Measurements from ENCODE around the gene ATF2. TPM values are rescaled to one million over a fixed set of nuclear protein-coding genes. Genes with fewer than 3 reads are reported as not detected.
A peak's percentile ranks its signal among the peaks of the same experiment; 100 is the strongest.

Gene ATF2
- total and polyA plus RNA-seq, 2 of the 13 experiments (the other 11 are each of a cell fraction or from before 2014, with no cell fraction given) = 91.6 to 95.1 TPM

DNA sequence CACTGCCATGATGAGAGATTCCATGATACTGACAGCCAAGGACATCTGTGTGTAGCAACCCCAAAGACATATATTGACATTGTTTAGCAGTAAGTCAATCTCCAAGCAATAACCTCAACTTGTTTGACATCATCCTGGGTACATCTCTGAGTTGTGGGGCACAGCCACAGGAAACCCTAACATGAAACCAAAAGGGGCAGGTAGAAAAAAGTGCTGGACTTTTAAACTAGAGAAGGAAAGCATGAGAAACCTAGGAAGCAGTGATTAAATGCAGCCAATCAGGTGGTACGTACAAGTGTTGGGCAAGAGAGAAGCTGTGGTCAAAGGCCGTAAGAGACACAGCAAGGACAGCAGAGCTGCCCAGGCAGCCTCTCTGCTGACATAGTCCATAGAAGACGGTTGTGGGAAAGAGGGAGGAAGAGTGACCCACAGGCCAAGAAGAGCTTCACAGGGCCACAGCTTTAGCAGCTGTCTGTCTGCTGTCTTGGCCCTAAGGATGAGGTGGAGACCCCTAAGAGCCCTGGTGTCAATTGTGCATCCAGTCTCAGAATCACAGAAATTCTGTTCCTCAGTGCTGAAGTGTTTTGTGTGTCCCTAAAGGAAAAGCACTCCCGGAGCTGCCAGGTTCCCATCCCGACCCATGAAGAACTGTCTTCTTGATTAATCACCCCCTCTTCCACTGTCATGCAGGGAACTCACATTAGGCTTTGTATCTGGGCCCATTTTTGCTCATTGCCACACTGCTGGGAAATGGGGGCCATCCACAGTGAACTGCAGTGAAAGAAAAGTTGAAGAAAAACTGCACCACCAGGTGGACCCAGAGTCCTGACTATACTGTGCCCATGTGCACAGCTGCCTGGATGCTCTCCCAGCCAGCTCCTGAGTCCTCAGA is 137.4 kb downstream of the ATF2 start (continued):
- no peak for TF ChIP-seq ZNF713 (CRISPR knock-in tag; IDR thresholded peaks at IDR 0.05)
- TF ChIP-seq CEBPB (IDR thresholded peaks at IDR 0.05; ENCODE audit: borderline replicate concordance, low read depth, low read length) = peak; percentile 88; the same call in 1 of the 2 replicates
- peak; percentile 45 for TF ChIP-seq IRF2 (CRISPR knock-in tag; IDR thresholded peaks at IDR 0.05)
- peak; percentile 58; the same call in 1 of the 2 replicates for TF ChIP-seq KDM5B (CRISPR knock-in tag; IDR thresholded peaks at IDR 0.05; ENCODE audit: borderline replicate concordance)
- 0 out of 2 replicates have a peak, but pooled peaks have one; percentile 31 for TF ChIP-seq TRIM24 (CRISPR knock-in tag; IDR thresholded peaks at IDR 0.05)
- TF ChIP-seq ZNF230 (CRISPR knock-in tag; IDR thresholded peaks at IDR 0.05) = 0 out of 2 replicates have a peak, but pooled peaks have one; percentile 32
- no peak for TF ChIP-seq HHEX (CRISPR knock-in tag; IDR thresholded peaks at IDR 0.05)
- TF ChIP-seq, protein P1, sequence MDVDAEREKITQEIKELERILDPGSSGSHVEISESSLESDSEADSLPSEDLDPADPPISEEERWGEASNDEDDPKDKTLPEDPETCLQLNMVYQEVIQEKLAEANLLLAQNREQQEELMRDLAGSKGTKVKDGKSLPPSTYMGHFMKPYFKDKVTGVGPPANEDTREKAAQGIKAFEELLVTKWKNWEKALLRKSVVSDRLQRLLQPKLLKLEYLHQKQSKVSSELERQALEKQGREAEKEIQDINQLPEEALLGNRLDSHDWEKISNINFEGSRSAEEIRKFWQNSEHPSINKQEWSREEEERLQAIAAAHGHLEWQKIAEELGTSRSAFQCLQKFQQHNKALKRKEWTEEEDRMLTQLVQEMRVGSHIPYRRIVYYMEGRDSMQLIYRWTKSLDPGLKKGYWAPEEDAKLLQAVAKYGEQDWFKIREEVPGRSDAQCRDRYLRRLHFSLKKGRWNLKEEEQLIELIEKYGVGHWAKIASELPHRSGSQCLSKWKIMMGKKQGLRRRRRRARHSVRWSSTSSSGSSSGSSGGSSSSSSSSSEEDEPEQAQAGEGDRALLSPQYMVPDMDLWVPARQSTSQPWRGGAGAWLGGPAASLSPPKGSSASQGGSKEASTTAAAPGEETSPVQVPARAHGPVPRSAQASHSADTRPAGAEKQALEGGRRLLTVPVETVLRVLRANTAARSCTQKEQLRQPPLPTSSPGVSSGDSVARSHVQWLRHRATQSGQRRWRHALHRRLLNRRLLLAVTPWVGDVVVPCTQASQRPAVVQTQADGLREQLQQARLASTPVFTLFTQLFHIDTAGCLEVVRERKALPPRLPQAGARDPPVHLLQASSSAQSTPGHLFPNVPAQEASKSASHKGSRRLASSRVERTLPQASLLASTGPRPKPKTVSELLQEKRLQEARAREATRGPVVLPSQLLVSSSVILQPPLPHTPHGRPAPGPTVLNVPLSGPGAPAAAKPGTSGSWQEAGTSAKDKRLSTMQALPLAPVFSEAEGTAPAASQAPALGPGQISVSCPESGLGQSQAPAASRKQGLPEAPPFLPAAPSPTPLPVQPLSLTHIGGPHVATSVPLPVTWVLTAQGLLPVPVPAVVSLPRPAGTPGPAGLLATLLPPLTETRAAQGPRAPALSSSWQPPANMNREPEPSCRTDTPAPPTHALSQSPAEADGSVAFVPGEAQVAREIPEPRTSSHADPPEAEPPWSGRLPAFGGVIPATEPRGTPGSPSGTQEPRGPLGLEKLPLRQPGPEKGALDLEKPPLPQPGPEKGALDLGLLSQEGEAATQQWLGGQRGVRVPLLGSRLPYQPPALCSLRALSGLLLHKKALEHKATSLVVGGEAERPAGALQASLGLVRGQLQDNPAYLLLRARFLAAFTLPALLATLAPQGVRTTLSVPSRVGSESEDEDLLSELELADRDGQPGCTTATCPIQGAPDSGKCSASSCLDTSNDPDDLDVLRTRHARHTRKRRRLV (CRISPR knock-in tag; IDR thresholded peaks at IDR 0.05) = no peak
- 0 out of 2 replicates have a peak, but pooled peaks have one; percentile 14 for TF ChIP-seq ZNF331 (CRISPR knock-in tag; IDR thresholded peaks at IDR 0.05)
- TF ChIP-seq, protein P2, sequence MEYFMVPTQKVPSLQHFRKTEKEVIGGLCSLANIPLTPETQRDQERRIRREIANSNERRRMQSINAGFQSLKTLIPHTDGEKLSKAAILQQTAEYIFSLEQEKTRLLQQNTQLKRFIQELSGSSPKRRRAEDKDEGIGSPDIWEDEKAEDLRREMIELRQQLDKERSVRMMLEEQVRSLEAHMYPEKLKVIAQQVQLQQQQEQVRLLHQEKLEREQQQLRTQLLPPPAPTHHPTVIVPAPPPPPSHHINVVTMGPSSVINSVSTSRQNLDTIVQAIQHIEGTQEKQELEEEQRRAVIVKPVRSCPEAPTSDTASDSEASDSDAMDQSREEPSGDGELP (IDR thresholded peaks at IDR 0.05; ENCODE audit: borderline replicate concordance, low read depth) = peak; percentile 43; the same call in 1 of the 2 replicates
- no peak for TF ChIP-seq NONO (IDR thresholded peaks at IDR 0.05)
- TF ChIP-seq NONO (CRISPR knock-in tag; conservative IDR thresholded peaks at IDR 0.05) = 0 out of 2 replicates have a peak, but pooled peaks have one; percentile 36
- TF ChIP-seq FOXJ3 (CRISPR knock-in tag; IDR thresholded peaks at IDR 0.05; ENCODE audit: borderline replicate concordance) = peak; percentile 52; the same call in 1 of the 2 replicates
- peak; percentile 31; the same call in 1 of the 2 replicates for TF ChIP-seq MYC (CRISPR knock-in tag; IDR thresholded peaks at IDR 0.05; ENCODE audit: borderline replicate concordance)
- no peak for TF ChIP-seq TEAD2 (CRISPR knock-in tag; IDR thresholded peaks at IDR 0.05)
- TF ChIP-seq, protein P3, sequence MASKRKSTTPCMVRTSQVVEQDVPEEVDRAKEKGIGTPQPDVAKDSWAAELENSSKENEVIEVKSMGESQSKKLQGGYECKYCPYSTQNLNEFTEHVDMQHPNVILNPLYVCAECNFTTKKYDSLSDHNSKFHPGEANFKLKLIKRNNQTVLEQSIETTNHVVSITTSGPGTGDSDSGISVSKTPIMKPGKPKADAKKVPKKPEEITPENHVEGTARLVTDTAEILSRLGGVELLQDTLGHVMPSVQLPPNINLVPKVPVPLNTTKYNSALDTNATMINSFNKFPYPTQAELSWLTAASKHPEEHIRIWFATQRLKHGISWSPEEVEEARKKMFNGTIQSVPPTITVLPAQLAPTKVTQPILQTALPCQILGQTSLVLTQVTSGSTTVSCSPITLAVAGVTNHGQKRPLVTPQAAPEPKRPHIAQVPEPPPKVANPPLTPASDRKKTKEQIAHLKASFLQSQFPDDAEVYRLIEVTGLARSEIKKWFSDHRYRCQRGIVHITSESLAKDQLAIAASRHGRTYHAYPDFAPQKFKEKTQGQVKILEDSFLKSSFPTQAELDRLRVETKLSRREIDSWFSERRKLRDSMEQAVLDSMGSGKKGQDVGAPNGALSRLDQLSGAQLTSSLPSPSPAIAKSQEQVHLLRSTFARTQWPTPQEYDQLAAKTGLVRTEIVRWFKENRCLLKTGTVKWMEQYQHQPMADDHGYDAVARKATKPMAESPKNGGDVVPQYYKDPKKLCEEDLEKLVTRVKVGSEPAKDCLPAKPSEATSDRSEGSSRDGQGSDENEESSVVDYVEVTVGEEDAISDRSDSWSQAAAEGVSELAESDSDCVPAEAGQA (IDR thresholded peaks at IDR 0.05; ENCODE audit: low read depth) = no peak
- TF ChIP-seq, protein P3 (CRISPR knock-in tag; IDR thresholded peaks at IDR 0.05; ENCODE audit: borderline replicate concordance) = peak; percentile 50; the same call in 1 of the 2 replicates

Measured in HepG2 (cell line).